Vagina (tissue), 2 donors: ENCODE measurements around the gene NFILZ. TPM values are rescaled to one million over a fixed set of nuclear protein-coding genes. Genes with fewer than 3 reads are reported as not detected.

Experiments used
- DNase-seq, 2 donors: peaks; one replicate each; pipeline ENCODE4 v3.0.0-alpha.2; 2017; ENCODE audit errors: extremely low spot score in 2 of 2
- H3K27ac ChIP-seq: fragments of 200-600 bp; sonication (generic); one replicate; pipeline ENCODE4 v1.5.1; 2019
- H3K27me3 ChIP-seq: fragments of 200-600 bp; sonication (generic); one replicate; pipeline ENCODE4 v1.5.1; 2019
- H3K36me3 ChIP-seq, 2 donors: fragments of 200-600 bp; sonication (generic); one replicate each; pipeline ENCODE4 v1.5.1; 2017 to 2019
- H3K4me1 ChIP-seq: fragments of 200-600 bp; sonication (generic); one replicate; pipeline ENCODE4 v1.5.1; 2019
- H3K4me3 ChIP-seq, 2 donors: fragments of 200-600 bp; sonication (generic); 1 replicate in 1 of 2; 2 replicates in 1 of 2; pipeline ENCODE4 v1.5.1; 2016 to 2019
- H3K9me3 ChIP-seq: fragments of 200-600 bp; sonication (generic); one replicate; pipeline ENCODE4 v1.5.1; 2019
- POLR2A ChIP-seq, 2 donors: fragments of 450-650 bp; IDR thresholded peaks; one replicate each; pipeline ENCODE4 v1.6.1; 2017; ENCODE audit warnings: antibody characterized with exemption in 2 of 2, mild to moderate bottlenecking in 2 of 2, moderate library complexity in 2 of 2
- POLR2AphosphoS5 ChIP-seq, 2 donors: sonication (generic); formaldehyde crosslinking; IDR thresholded peaks; one replicate each; pipeline ENCODE4 v1.9.0; 2017; ENCODE audit warnings: antibody characterized with exemption in 2 of 2, mild to moderate bottlenecking in 2 of 2, low read depth in 1 of 2; ENCODE audit not compliant: insufficient read depth in 1 of 2
- intact Hi-C: fragments of 100-400 bp; cut with DNase I; formaldehyde crosslinking; loops from one replicate; pipeline ENCODE4 v1.15.1; 2023
- total RNA-seq: library from RNA; depleted of rRNA; stranded (reverse); fragments of >200 nt; gene quantifications from one replicate; pipeline ENCODE4 v1.2.3, GENCODE V29; 2016
- TF ChIP-seq, protein P1 (sequence below), 3 experiments: fragments of 450-650 bp in 2 of 3; fragments of 200-600 bp in 1 of 3; sonication (generic) in 1 of 3; IDR thresholded peaks; one replicate each; pipeline ENCODE4 v1.5.1; 2017 to 2019; ENCODE audit warnings: antibody characterized with exemption in 3 of 3, mild to moderate bottlenecking in 2 of 3, moderate library complexity in 2 of 3

NFILZ gene
- total RNA-seq, 1 donor from 2014 or later: not detected

DNA sequence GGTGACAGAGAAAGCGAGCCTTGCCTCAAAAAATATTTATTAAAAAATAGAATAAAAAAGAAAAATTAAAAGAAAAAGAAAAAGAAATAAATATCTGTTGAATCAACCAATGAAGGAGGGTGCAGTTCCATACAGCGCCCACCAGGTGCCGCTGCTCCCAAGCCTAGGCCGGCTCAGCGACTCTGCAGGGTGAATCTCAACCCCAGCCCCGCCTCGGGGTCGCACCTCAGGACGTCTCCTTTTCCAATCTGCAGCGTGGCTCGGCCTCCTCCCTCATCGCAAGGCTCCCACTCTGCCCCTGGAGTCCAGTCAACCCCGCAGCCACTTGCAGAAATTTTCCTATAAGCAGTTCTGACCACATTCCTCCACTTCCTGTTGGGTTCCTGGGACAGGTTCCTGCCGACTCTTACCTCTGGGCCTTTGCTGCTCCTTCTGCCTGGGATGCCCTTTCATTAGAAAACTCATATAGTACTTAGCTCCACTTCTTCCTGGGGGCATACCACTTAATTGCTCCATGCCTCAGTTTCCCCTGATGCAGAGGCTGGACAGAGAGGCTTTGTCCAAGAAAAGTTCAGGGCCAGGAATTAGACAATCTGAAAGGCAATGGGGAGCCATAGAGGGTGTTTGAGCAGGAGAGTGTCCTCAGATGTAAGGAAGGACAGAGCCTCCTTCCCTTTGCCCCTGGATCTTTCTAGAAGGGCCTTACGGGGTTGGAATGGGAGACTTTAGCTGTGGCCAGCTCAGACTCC, 24.3 kb downstream of the NFILZ start:
- H3K4me3 ChIP-seq: no peak overlapping the region
- no peak for DNase-seq
- no peaks in the 10 kb centered on the region for H3K27me3 ChIP-seq
- no peaks in the 10 kb centered on the region for H3K4me1 ChIP-seq
- no peaks in the 10 kb centered on the region for H3K36me3 ChIP-seq
- intact Hi-C loops: loop anchor here (10.0 kb wide), 2 partner anchors 420 to 1560 kb away; no protein-coding TSS in a partner anchor
- TF ChIP-seq, protein P1, sequence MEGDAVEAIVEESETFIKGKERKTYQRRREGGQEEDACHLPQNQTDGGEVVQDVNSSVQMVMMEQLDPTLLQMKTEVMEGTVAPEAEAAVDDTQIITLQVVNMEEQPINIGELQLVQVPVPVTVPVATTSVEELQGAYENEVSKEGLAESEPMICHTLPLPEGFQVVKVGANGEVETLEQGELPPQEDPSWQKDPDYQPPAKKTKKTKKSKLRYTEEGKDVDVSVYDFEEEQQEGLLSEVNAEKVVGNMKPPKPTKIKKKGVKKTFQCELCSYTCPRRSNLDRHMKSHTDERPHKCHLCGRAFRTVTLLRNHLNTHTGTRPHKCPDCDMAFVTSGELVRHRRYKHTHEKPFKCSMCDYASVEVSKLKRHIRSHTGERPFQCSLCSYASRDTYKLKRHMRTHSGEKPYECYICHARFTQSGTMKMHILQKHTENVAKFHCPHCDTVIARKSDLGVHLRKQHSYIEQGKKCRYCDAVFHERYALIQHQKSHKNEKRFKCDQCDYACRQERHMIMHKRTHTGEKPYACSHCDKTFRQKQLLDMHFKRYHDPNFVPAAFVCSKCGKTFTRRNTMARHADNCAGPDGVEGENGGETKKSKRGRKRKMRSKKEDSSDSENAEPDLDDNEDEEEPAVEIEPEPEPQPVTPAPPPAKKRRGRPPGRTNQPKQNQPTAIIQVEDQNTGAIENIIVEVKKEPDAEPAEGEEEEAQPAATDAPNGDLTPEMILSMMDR (IDR thresholded peaks at IDR 0.05): peak; percentile 86 to 97 (median 90)
- TF ChIP-seq POLR2AphosphoS5 (IDR thresholded peaks at IDR 0.05; ENCODE audit: insufficient read depth in 1 of 2, low read depth in 1 of 2) (no peak), POLR2A (IDR thresholded peaks at IDR 0.05) (no peak)
- no peaks in the 10 kb centered on the region for H3K9me3 ChIP-seq
- H3K27ac ChIP-seq: no peak overlapping the region

DNA sequence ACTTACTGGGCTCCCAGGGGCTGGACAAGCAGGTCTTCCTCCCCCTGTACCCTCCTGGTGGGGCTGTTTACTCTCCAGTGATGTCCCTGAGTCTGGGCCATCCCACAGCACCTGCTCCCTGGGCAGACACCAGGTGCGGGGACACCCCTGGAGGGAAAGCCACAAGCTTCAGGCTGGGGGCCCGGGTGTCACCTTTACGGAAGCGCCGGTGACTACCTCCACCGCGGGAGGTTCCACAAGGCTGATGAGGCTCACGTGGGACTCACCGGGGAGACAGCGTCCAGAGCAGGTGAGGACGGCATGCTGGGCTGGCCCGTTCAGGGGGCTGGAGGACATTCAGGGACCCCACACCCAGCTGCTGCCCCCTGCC, 24.9 kb downstream of the NFILZ start:
- no peaks in the 10 kb centered on the region for H3K4me1 ChIP-seq
- no peak for TF ChIP-seq POLR2A (IDR thresholded peaks at IDR 0.05)
- no peak for TF ChIP-seq POLR2AphosphoS5 (IDR thresholded peaks at IDR 0.05; ENCODE audit: insufficient read depth in 1 of 2, low read depth in 1 of 2)
- TF ChIP-seq, protein P1 (IDR thresholded peaks at IDR 0.05): no peak
- no peak overlapping the region for H3K27ac ChIP-seq
- H3K9me3 ChIP-seq: no peaks in the 10 kb centered on the region
- intact Hi-C loops: loop anchor here (10.0 kb wide), 2 partner anchors 419 to 1559 kb away; no protein-coding TSS in a partner anchor
- no peak overlapping the region for H3K4me3 ChIP-seq
- no peaks in the 10 kb centered on the region for H3K27me3 ChIP-seq
- DNase-seq: no peak
- no peaks in the 10 kb centered on the region for H3K36me3 ChIP-seq

DNA sequence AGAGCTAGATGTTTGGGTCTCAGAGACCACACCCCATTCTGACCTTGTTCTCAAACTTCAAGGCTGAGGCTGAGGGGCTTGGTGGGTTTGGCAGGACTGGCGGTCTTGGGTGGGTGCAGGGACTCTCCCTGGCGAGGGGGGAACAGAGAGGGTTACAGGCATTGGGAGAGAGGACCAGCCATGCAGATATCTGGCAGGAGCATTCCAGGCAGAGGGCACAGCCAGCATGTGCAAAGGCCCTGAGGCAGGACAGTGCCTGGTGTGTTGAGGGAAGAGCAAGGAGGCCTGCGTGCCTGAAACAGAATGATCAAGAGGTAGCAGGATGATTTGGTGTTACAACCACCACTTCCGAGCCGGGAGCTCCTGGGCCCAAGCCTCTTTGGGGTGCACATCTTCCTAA, 27.4 kb downstream of the NFILZ start:
- Histone ChIP-seq H3K36me3 (no peaks in the 10 kb centered on the region), H3K4me3 (no peak overlapping the region), H3K9me3 (no peaks in the 10 kb centered on the region), H3K27ac (no peak overlapping the region), H3K4me1 (no peaks in the 10 kb centered on the region), H3K27me3 (no peaks in the 10 kb centered on the region)
- intact Hi-C loops: loop anchor here (10.0 kb wide), 2 partner anchors 417 to 1557 kb away; no protein-coding TSS in a partner anchor
- TF ChIP-seq, protein P1 (IDR thresholded peaks at IDR 0.05): no peak
- TF ChIP-seq POLR2AphosphoS5 (IDR thresholded peaks at IDR 0.05; ENCODE audit: insufficient read depth in 1 of 2, low read depth in 1 of 2) (no peak), POLR2A (IDR thresholded peaks at IDR 0.05) (no peak)
- DNase-seq: no peak

DNA sequence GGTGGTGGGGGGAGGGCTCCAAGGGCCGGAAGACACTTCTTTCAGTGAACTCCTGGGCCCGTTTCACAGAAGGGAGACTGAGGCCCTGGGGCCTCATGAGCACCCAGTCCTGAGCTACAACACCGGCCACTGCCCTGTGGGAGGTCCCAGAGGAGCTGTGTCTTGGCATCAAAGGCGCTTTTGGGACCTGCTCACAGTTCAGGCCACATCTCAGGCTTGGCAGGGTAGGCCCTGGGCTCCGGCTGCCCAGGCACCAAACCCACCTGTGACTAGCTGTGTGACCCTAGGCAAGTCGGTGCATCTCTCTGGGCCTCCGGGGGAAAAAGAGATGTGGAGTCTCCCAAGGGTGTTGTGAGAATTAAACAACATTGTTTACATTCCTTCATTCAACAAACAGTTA, 29.5 kb downstream of the NFILZ start:
- Histone ChIP-seq H3K27me3 (no peaks in the 10 kb centered on the region), H3K27ac (no peak overlapping the region), H3K4me1 (no peaks in the 10 kb centered on the region), H3K4me3 (no peak overlapping the region), H3K9me3 (no peaks in the 10 kb centered on the region), H3K36me3 (no peaks in the 10 kb centered on the region)
- TF ChIP-seq, protein P1 (IDR thresholded peaks at IDR 0.05): no peak
- TF ChIP-seq POLR2A (IDR thresholded peaks at IDR 0.05) (no peak), POLR2AphosphoS5 (IDR thresholded peaks at IDR 0.05; ENCODE audit: insufficient read depth in 1 of 2, low read depth in 1 of 2) (no peak)
- intact Hi-C loops: loop anchor here (10.0 kb wide), 2 partner anchors 415 to 1555 kb away; no protein-coding TSS in a partner anchor
- no peak for DNase-seq

DNA sequence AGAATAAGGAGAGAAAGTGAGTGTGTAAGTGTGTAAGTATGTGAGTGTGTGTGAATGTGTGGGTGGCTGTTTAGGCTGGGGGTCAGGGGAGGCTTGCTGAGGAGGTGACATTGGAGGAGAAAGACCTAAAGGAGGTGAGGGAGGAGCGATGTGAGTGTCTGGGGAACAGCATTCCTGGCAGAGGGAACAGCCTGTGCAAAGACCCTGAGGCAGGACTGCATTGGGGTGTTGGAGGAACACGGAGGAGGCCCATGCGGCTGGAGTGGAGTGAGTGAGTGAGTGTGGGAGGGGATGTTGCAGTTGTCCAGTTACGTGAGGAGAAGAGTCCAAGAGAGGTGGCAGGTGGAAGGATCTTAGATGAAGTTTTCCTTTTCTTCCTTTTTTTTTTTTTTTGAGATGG, 31.8 kb downstream of the NFILZ start:
- H3K36me3 ChIP-seq: no peaks in the 10 kb centered on the region
- H3K4me3 ChIP-seq: no peak overlapping the region
- no peak overlapping the region for H3K27ac ChIP-seq
- no peaks in the 10 kb centered on the region for H3K4me1 ChIP-seq
- H3K27me3 ChIP-seq: no peaks in the 10 kb centered on the region
- no peak for DNase-seq
- no peak for TF ChIP-seq POLR2AphosphoS5 (IDR thresholded peaks at IDR 0.05; ENCODE audit: insufficient read depth in 1 of 2, low read depth in 1 of 2)
- TF ChIP-seq, protein P1 (IDR thresholded peaks at IDR 0.05): no peak
- no peak for TF ChIP-seq POLR2A (IDR thresholded peaks at IDR 0.05)
- intact Hi-C loops: no loop called here
- no peaks in the 10 kb centered on the region for H3K9me3 ChIP-seq
